ENCODE results near the gene AK8.

DNA sequence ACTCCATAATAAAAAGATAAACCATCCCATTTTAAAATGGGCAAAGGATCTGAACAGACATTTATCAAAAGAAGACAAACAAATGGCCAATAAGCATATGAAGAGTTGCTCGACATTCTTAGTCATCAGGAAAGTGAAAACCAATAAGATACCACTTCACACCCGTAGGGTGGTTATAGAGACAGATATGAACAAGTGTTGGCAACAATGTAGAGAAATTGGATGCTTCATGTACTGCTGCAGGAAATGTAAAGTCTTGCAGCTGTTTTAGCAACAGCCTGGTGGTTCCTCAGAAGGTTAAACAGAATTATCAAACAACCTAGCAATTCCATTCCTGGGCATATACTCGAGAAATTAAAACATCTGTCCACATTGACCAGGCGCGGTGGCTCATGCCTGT, 165.3 kb downstream of the AK8 start:
- TF ChIP-seq ZNF565 (CRISPR knock-in tag; conservative IDR thresholded peaks at IDR 0.05; ENCODE audit: low read depth) (no peak), ZNF70 (CRISPR knock-in tag; IDR thresholded peaks at IDR 0.05) (no peak), ZNF8 (CRISPR knock-in tag; IDR thresholded peaks at IDR 0.05) (no peak), ZFP30 (CRISPR knock-in tag; IDR thresholded peaks at IDR 0.05) (no peak), PPARA (CRISPR knock-in tag; IDR thresholded peaks at IDR 0.05; ENCODE audit: borderline replicate concordance) (no peak), RARB (CRISPR knock-in tag; IDR thresholded peaks at IDR 0.05) (no peak)
- TF ChIP-seq, protein P1, sequence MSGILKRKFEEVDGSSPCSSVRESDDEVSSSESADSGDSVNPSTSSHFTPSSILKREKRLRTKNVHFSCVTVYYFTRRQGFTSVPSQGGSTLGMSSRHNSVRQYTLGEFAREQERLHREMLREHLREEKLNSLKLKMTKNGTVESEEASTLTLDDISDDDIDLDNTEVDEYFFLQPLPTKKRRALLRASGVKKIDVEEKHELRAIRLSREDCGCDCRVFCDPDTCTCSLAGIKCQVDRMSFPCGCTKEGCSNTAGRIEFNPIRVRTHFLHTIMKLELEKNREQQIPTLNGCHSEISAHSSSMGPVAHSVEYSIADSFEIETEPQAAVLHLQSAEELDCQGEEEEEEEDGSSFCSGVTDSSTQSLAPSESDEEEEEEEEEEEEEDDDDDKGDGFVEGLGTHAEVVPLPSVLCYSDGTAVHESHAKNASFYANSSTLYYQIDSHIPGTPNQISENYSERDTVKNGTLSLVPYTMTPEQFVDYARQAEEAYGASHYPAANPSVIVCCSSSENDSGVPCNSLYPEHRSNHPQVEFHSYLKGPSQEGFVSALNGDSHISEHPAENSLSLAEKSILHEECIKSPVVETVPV (CRISPR knock-in tag; IDR thresholded peaks at IDR 0.05): no peak
- TF ChIP-seq, protein P2, sequence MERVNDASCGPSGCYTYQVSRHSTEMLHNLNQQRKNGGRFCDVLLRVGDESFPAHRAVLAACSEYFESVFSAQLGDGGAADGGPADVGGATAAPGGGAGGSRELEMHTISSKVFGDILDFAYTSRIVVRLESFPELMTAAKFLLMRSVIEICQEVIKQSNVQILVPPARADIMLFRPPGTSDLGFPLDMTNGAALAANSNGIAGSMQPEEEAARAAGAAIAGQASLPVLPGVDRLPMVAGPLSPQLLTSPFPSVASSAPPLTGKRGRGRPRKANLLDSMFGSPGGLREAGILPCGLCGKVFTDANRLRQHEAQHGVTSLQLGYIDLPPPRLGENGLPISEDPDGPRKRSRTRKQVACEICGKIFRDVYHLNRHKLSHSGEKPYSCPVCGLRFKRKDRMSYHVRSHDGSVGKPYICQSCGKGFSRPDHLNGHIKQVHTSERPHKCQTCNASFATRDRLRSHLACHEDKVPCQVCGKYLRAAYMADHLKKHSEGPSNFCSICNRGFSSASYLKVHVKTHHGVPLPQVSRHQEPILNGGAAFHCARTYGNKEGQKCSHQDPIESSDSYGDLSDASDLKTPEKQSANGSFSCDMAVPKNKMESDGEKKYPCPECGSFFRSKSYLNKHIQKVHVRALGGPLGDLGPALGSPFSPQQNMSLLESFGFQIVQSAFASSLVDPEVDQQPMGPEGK (CRISPR knock-in tag; IDR thresholded peaks at IDR 0.05; ENCODE audit: borderline replicate concordance): no peak
- TF ChIP-seq, protein P3, sequence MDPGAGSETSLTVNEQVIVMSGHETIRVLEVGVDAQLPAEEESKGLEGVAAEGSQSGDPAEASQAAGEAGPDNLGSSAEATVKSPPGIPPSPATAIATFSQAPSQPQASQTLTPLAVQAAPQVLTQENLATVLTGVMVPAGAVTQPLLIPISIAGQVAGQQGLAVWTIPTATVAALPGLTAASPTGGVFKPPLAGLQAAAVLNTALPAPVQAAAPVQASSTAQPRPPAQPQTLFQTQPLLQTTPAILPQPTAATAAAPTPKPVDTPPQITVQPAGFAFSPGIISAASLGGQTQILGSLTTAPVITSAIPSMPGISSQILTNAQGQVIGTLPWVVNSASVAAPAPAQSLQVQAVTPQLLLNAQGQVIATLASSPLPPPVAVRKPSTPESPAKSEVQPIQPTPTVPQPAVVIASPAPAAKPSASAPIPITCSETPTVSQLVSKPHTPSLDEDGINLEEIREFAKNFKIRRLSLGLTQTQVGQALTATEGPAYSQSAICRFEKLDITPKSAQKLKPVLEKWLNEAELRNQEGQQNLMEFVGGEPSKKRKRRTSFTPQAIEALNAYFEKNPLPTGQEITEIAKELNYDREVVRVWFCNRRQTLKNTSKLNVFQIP (CRISPR knock-in tag; IDR thresholded peaks at IDR 0.05; ENCODE audit: borderline replicate concordance, low read depth): no peak
- TF ChIP-seq, protein P4, sequence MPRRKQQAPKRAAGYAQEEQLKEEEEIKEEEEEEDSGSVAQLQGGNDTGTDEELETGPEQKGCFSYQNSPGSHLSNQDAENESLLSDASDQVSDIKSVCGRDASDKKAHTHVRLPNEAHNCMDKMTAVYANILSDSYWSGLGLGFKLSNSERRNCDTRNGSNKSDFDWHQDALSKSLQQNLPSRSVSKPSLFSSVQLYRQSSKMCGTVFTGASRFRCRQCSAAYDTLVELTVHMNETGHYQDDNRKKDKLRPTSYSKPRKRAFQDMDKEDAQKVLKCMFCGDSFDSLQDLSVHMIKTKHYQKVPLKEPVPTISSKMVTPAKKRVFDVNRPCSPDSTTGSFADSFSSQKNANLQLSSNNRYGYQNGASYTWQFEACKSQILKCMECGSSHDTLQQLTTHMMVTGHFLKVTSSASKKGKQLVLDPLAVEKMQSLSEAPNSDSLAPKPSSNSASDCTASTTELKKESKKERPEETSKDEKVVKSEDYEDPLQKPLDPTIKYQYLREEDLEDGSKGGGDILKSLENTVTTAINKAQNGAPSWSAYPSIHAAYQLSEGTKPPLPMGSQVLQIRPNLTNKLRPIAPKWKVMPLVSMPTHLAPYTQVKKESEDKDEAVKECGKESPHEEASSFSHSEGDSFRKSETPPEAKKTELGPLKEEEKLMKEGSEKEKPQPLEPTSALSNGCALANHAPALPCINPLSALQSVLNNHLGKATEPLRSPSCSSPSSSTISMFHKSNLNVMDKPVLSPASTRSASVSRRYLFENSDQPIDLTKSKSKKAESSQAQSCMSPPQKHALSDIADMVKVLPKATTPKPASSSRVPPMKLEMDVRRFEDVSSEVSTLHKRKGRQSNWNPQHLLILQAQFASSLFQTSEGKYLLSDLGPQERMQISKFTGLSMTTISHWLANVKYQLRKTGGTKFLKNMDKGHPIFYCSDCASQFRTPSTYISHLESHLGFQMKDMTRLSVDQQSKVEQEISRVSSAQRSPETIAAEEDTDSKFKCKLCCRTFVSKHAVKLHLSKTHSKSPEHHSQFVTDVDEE (CRISPR knock-in tag; IDR thresholded peaks at IDR 0.05): no peak

Data from SK-N-SH treated with all-trans-retinoic acid at 6 μM for 48 hours (cell line).